ENCODE measurements around the gene ESR1.
"Not testable (repeated sequence)": the region's sequence is repeated elsewhere in the genome, so short reads cannot be mapped to it uniquely, and the experiment has no call there.

The ESR1 gene

DNA sequence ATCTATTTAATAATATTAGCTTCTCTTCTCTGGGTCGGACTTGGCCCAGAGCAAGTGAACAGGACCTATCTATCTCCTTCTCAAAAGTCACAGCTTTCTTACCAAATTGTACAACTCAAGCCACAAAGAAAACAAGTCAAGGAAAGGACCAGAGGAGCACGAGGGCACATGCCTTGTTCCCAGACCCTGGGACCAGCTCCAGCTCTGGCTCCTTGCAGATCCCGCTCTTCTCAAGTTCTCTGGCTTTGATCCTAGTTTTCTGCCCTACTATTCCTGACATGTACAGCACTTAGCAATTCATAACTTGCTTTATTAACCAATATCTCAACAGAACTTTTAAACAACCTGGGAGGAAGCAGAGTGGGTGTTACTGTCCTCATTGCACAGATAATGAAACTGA, 185.9 kb downstream of the ESR1 start:
- in situ Hi-C loops (cut with MboI; ENCODE audit: low sequenced_read_pairs), result no loop called here
- no peaks in the 10 kb centered on the region for H3K4me1 ChIP-seq
- DNase-seq (ENCODE audit: low spot score in 2 of 2), result no peak

DNA sequence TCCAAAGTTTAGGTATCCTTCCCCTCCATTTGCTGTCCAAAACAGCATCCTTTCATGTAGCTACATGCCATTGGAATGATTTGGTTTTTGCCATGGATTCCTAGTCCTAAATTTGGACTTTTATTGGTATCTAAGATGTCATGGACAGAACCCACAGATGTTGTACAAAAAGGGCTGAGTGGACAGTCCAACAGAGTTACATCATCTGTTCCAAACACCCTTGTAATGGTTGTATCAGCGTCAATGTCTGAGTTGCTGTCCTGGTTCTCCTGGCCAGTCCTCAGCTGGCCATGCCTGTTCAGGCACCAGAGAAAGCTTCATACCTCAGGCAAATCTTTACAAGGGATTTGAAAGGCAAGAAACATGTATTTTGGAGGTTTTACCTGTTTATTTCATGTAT, 191.3 kb downstream of the ESR1 start:
- no peak for DNase-seq (ENCODE audit: low spot score in 2 of 2)
- H3K4me1 ChIP-seq, result no peaks in the 10 kb centered on the region
- in situ Hi-C loops (cut with MboI; ENCODE audit: low sequenced_read_pairs), result no loop called here
- no peaks in the 10 kb centered on the region for H3K9me3 ChIP-seq
- no peaks in the 10 kb centered on the region for H3K36me3 ChIP-seq (replicated peaks)
- H3K4me3 ChIP-seq, result no peak overlapping the region
- H3K27me3 ChIP-seq (ENCODE audit: low read depth), result no peaks in the 10 kb centered on the region; the same call in 1 of the 2 replicates

More for the DNA sequence above, 185.9 kb downstream of the ESR1 start:
- no peaks in the 10 kb centered on the region for H3K36me3 ChIP-seq (replicated peaks)
- H3K4me3 ChIP-seq, result no peak overlapping the region
- H3K9me3 ChIP-seq, result no peaks in the 10 kb centered on the region
- no peaks in the 10 kb centered on the region; the same call in 1 of the 2 replicates for H3K27me3 ChIP-seq (ENCODE audit: low read depth)

DNA sequence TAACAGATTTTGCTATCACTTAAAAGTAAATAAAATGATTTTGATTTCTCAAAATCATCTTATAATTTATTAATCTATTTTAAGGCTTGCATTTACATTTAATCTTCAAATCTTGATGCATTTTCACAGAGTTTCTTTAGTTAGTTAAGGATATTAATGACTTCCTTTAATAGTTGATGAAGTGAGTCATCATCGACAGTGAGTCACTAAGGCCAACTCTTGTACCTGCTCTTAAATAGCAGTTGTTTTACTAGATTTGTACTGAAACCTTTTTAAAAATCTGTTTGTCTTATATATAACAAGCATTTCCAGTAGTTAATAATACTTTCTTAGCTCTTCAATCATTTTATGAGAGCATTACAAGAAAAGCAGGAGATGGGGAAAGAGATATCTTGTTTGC, 191.7 kb downstream of the ESR1 start:
- Histone ChIP-seq H3K4me3 (no peak overlapping the region), H3K4me1 (no peaks in the 10 kb centered on the region), H3K36me3 (replicated peaks) (no peaks in the 10 kb centered on the region), H3K9me3 (no peaks in the 10 kb centered on the region), H3K27me3 (ENCODE audit: low read depth) (no peaks in the 10 kb centered on the region; the same call in 1 of the 2 replicates)
- DNase-seq (ENCODE audit: low spot score in 2 of 2), result no peak
- in situ Hi-C loops (cut with MboI; ENCODE audit: low sequenced_read_pairs), result no loop called here

DNA sequence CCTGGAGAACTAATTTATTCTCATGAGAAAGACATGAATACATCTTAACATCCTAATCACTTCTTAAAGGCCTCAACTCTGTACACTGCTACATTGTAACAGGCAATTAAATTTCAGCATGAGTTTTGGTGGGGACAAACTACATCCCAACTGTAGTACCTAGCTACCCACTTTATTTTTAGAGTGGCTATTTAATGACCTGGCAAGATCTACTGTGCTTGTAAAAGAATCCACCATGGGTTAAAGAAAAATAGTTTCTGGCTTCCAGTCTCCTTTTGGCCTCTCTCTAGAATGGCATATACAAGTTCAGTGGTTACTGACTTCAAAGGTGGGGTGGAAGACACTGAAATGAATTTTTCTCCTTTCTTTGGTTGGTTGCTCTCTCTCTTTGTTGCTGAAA, 193.9 kb downstream of the ESR1 start:
- in situ Hi-C loops (cut with MboI; ENCODE audit: low sequenced_read_pairs), result no loop called here
- Histone ChIP-seq H3K4me1 (no peaks in the 10 kb centered on the region), H3K27me3 (ENCODE audit: low read depth) (no peaks in the 10 kb centered on the region), H3K9me3 (no peaks in the 10 kb centered on the region), H3K36me3 (replicated peaks) (no peaks in the 10 kb centered on the region), H3K4me3 (no peak overlapping the region)
- no peak for DNase-seq (ENCODE audit: low spot score in 2 of 2)

DNA sequence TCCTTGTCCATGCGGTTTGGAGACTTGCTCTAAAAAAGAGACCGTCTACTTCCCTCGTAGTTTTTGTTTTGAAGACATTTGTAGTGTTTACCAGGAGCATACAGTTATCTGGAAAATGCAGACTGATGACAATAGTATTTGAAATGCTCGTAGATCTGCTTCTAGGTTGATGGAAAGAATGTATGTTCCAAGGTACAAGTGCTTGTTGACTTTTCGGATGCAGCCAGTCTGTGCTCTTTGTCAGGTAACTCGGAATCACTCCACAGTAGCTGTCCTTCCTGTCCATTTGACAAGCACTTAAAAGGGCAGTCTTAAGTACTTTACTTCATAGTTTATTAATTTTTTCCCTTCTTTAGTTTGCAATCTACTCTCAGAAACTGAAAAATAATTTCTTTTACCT, 194.8 kb downstream of the ESR1 start:
- Histone ChIP-seq H3K36me3 (replicated peaks) (no peaks in the 10 kb centered on the region), H3K4me1 (no peaks in the 10 kb centered on the region), H3K27me3 (ENCODE audit: low read depth) (no peaks in the 10 kb centered on the region), H3K4me3 (no peak overlapping the region), H3K9me3 (no peaks in the 10 kb centered on the region)
- no peak for DNase-seq (ENCODE audit: low spot score in 2 of 2)
- in situ Hi-C loops (cut with MboI; ENCODE audit: low sequenced_read_pairs), result no loop called here

DNA sequence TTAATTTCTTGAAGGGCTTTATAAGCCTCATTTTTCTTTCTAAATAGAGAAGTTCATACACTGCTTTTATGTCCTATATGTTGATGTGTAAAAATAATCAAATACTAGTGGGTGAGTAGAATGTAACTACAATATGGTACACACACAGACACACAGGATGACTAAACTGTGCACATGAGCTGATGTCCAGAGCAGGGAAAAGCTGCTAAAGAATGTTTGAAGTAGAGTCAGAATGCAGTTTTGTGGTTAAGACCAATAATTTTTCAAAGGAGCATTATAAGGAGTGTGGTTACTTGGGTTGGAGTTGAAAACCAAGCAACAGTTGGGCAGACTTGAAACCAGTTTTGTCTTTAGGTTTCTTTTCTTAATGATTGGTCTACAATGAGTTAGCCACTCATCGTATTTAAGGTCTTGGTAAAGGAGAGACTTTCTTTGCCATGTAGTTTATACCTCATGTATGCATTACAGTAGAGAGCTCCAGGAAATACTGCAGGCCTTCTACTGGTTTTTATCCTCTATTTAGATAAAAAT, 196.6 kb downstream of the ESR1 start:
- no peaks in the 10 kb centered on the region for H3K4me1 ChIP-seq
- no peaks in the 10 kb centered on the region for H3K9me3 ChIP-seq
- DNase-seq (ENCODE audit: low spot score in 2 of 2), result no peak
- in situ Hi-C loops (cut with MboI; ENCODE audit: low sequenced_read_pairs), result no loop called here
- no peaks in the 10 kb centered on the region for H3K36me3 ChIP-seq (replicated peaks)
- no peaks in the 10 kb centered on the region for H3K27me3 ChIP-seq (ENCODE audit: low read depth)
- no peak overlapping the region for H3K4me3 ChIP-seq

DNA sequence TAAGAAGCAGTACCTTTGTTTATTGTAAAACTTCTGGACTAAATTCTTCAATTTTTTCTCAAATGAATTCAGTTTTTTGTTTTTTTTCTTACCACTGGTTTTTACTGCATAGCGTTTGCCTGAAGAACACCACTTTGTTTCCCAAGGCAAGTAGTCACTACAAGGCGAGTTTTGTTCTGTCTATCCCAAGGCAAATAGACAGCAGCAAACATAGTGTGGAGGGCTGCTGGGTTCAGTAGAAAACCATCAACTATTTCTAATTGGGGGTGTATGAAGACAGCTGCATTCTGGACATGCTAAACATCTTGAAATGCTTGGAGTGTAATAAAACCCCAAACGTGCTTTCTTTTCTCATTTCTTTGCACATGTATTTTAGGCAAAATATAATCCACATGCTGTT, 197.4 kb downstream of the ESR1 start:
- Histone ChIP-seq H3K36me3 (replicated peaks) (no peaks in the 10 kb centered on the region), H3K27me3 (ENCODE audit: low read depth) (no peaks in the 10 kb centered on the region), H3K4me1 (no peaks in the 10 kb centered on the region), H3K9me3 (no peaks in the 10 kb centered on the region), H3K4me3 (no peak overlapping the region)
- in situ Hi-C loops (cut with MboI; ENCODE audit: low sequenced_read_pairs), result no loop called here
- DNase-seq (ENCODE audit: low spot score in 2 of 2), result no peak

DNA sequence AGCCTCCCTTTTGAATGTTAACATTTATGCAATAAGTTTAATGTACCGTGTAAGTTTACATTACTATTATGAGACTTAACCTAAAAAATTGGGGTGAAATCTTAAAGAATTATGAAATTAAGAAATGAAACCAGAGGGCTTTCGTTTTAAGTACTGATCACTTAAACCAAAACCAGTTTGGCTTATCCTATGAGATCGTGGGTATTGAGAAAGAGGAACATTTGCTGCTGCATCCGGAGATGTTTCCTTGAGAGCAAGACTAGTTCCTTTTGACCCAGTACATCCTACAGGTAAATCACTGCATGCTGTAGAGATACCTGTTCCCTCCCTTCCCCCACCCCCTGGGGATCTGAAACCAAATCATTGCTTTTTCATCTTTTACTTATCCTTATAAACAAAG, 201.3 kb downstream of the ESR1 start:
- no peak overlapping the region for H3K4me3 ChIP-seq
- in situ Hi-C loops (cut with MboI; ENCODE audit: low sequenced_read_pairs), result no loop called here
- H3K9me3 ChIP-seq, result no peaks in the 10 kb centered on the region
- H3K27me3 ChIP-seq (ENCODE audit: low read depth), result no peaks in the 10 kb centered on the region
- no peak for DNase-seq (ENCODE audit: low spot score in 2 of 2)
- no peaks in the 10 kb centered on the region for H3K36me3 ChIP-seq (replicated peaks)
- H3K4me1 ChIP-seq, result no peaks in the 10 kb centered on the region

DNA sequence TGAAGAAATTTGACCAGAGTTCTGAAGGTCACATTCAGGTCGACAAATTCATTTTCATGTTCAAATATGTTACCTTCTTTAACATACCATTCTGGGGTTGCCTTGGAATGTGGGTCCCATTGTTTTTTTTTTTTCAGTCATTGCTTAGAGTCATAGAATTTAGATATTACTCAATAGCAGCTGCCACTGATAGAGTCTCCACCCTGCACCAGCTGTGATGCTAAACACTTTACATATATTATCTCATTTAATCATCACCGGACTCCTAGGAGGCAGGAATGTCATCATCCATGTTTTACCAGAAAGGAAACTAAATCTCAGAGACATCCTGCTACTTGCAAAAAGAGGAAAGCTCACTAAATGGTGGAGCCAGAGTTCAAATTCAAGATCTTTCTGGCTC, 204.7 kb downstream of the ESR1 start:
- no peaks in the 10 kb centered on the region for H3K36me3 ChIP-seq (replicated peaks)
- no peak for DNase-seq (ENCODE audit: low spot score in 2 of 2)
- in situ Hi-C loops (cut with MboI; ENCODE audit: low sequenced_read_pairs), result no loop called here
- no peaks in the 10 kb centered on the region for H3K9me3 ChIP-seq
- H3K4me3 ChIP-seq, result no peak overlapping the region
- H3K27me3 ChIP-seq (ENCODE audit: low read depth), result no peaks in the 10 kb centered on the region
- H3K4me1 ChIP-seq, result no peaks in the 10 kb centered on the region

DNA sequence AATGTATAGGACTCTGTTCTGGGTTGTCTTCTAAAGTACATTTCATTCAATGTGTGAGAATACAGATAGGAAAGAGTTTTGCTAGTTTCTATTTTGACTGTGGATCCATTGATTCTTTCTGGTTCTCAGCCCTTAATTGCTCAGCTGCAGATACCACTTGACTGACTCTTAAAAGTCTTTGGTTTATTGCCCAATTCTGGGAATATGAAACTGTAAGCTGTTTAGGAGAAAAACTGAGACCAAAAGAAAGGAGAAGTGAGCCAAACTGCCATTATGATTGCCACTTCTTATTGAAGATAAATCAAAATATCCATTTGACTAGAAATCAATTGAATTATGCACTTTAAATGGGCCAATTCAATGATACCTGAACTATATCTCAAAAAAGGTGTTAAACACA, 211.4 kb downstream of the ESR1 start:
- no peak overlapping the region for H3K4me3 ChIP-seq
- in situ Hi-C loops (cut with MboI; ENCODE audit: low sequenced_read_pairs), result no loop called here
- DNase-seq (ENCODE audit: low spot score in 2 of 2), result no peak
- no peaks in the 10 kb centered on the region for H3K9me3 ChIP-seq
- H3K4me1 ChIP-seq, result no peaks in the 10 kb centered on the region
- H3K27me3 ChIP-seq (ENCODE audit: low read depth), result peaks cover 4% of the 10 kb centered on the region; the same call in 1 of the 2 replicates
- H3K36me3 ChIP-seq (replicated peaks), result no peaks in the 10 kb centered on the region

DNA sequence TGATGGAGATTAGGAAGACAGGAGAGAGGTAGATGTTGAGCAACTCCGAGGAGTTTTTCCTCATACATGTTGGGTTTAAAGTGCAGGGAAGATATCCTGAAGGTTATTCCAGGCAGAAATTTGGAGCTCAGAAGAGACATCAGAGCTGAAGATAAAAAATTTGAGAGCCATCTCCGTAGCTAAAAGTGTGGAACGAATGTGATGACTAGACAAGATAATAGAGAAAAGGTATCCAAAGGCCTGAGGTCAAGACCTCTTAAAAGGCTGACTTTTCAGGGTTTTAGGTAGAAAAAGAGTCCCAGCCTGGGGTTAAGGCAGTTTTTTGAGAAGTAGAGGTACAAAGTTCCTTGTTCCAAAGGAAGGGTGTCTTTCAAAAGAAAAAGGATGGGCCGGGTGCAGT, 214.8 kb downstream of the ESR1 start:
- in situ Hi-C loops (cut with MboI; ENCODE audit: low sequenced_read_pairs), result no loop called here
- no peak overlapping the region for H3K4me3 ChIP-seq
- no peaks in the 10 kb centered on the region for H3K9me3 ChIP-seq

DNA sequence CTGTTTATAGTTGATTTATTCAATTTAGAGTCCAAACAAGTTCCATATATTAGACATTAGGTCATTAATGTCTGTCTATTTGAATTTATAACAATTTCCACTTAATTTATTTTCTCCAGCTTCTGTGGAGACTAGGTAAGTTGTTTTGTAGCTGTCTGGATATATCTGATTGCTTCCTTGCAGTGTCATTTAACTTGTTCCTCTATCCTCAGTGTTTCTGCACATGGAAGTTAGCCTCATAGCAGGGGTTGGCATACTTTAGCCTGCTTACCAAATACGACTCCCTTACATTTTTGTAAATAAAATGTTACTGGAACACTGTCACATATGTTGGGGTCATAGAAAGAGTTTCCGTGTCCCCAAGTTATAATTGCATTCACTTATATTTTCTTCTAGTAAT, 216.1 kb downstream of the ESR1 start:
- Histone ChIP-seq H3K36me3 (replicated peaks) (no peaks in the 10 kb centered on the region), H3K4me1 (no peaks in the 10 kb centered on the region), H3K27me3 (ENCODE audit: low read depth) (peaks cover 4% of the 10 kb centered on the region; the same call in 1 of the 2 replicates), H3K9me3 (no peaks in the 10 kb centered on the region), H3K4me3 (no peak overlapping the region)
- in situ Hi-C loops (cut with MboI; ENCODE audit: low sequenced_read_pairs), result no loop called here
- no peak for DNase-seq (ENCODE audit: low spot score in 2 of 2)

More for the DNA sequence above, 214.8 kb downstream of the ESR1 start:
- Histone ChIP-seq H3K36me3 (replicated peaks) (no peaks in the 10 kb centered on the region), H3K4me1 (no peaks in the 10 kb centered on the region), H3K27me3 (ENCODE audit: low read depth) (peaks cover 4% of the 10 kb centered on the region; the same call in 1 of the 2 replicates)
- DNase-seq (ENCODE audit: low spot score in 2 of 2), result no peak

DNA sequence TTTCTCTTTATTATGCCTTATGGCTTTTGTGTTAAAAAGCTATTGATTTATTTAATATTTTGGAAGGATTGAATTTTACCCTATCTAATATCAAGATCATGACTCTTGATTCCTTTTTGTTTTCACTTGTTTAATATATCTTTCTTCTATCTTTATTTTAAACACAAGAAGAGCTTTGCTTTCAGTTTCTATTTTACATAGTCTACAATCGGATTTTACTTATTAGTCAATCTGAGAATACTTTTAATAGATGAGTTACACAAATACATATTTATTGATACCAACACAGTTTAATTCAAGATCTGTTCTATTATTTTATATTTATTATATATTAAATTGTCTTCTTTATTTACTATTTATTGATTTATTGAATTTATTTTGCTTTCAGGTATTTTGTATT, 218.8 kb downstream of the ESR1 start:
- Histone ChIP-seq H3K36me3 (replicated peaks) (no peaks in the 10 kb centered on the region), H3K9me3 (no peaks in the 10 kb centered on the region), H3K4me1 (no peaks in the 10 kb centered on the region), H3K4me3 (no peak overlapping the region), H3K27me3 (ENCODE audit: low read depth) (no peaks in the 10 kb centered on the region)
- DNase-seq (ENCODE audit: low spot score in 2 of 2), result no peak
- in situ Hi-C loops (cut with MboI; ENCODE audit: low sequenced_read_pairs), result no loop called here

DNA sequence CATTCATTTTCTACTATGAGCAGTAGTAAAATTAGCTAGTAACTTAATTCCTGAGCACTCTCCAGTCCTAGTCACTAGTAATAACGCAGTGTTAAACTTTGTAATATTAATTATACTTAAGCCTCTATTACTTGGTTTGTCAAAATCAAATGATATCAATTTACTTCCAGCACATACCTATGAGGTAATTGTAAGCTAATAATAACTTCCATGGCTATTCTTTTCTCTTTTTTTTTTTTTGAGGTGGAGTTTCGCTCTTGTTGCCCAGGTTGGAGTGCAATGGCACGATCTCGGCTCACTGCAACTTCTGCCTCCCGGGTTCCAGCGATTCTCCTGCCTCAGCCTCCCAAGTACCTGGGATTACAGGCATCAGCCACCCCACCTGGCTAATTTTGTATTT, 219.3 kb downstream of the ESR1 start:
- in situ Hi-C loops (cut with MboI; ENCODE audit: low sequenced_read_pairs); H3K27me3 ChIP-seq (ENCODE audit: low read depth); H3K4me1 ChIP-seq; H3K4me3 ChIP-seq; H3K36me3 ChIP-seq (replicated peaks); H3K9me3 ChIP-seq; DNase-seq (ENCODE audit: low spot score in 2 of 2): not testable (repeated sequence)

DNA sequence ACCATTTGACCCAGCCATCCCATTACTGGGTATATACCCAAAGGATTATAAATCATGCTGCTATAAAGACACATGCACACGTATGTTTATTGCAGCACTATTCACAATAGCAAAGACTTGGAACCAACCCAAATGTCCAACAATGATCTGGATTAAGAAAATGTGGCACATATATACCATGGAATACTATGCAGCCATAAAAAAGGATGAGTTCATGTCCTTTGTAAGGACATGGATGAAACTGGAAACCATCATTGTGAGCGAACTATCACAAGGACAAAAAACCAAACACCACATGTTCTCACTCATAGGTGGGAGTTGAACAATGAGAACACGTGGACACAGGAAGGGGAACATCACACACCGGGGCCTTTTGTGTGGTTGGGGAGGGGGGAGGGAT, 226.3 kb downstream of the ESR1 start:
- H3K4me3 ChIP-seq; H3K36me3 ChIP-seq (replicated peaks); in situ Hi-C loops (cut with MboI; ENCODE audit: low sequenced_read_pairs); DNase-seq (ENCODE audit: low spot score in 2 of 2); H3K27me3 ChIP-seq (ENCODE audit: low read depth); H3K9me3 ChIP-seq; H3K4me1 ChIP-seq: not testable (repeated sequence)

Measured in HAP-1 (cell line).